ENCODE data around the gene SLC6A11. TPM values are rescaled to one million over a fixed set of nuclear protein-coding genes. Genes with fewer than 3 reads are reported as not detected.

SLC6A11 gene
- total and polyA plus RNA-seq, 2 of the 13 experiments (the other 11 are each of a cell fraction or from before 2014, with no cell fraction given): 17.9 to 34.5 TPM

GRCh38 chr3:10980312-10980711, 164.3 kb downstream of the SLC6A11 start (continued):
- TF ChIP-seq PAXIP1 (CRISPR knock-in tag; conservative IDR thresholded peaks at IDR 0.05): no peak

GRCh38 chr3:10981031-10981430, 165.0 kb downstream of the SLC6A11 start:
- Histone ChIP-seq H3K27ac (ENCODE audit: extremely low read length, insufficient read depth, low read length) (no peak overlapping the region), H3K27me3 (ENCODE audit: control insufficient read depth in 1 of 2, insufficient read depth in 2 of 2, low read length in 2 of 2) (0 out of 5 replicates have a peak, but pooled peaks cover 0 to 3% of the 10 kb centered on the region in 2 experiments), H2AFZ (ENCODE audit: low read length) (no peak overlapping the region), H3K4me1 (ENCODE audit: insufficient read depth, low read length) (peaks cover 37% of the 10 kb centered on the region), H3K79me2 (ENCODE audit: insufficient read depth, low read length) (no peaks in the 10 kb centered on the region), H3K36me3 (replicated peaks in 1 of 2; ENCODE audit: control insufficient read depth in 1 of 2, insufficient read depth in 2 of 2, low read length in 2 of 2) (no peaks in the 10 kb centered on the region), H3K9me3 (ENCODE audit: low read length) (no peaks in the 10 kb centered on the region), H3K9ac (ENCODE audit: insufficient read depth, low read depth, low read length) (no peak overlapping the region), H3K4me3 (replicated peaks in 1 of 3; ENCODE audit: insufficient read depth in 1 of 3, low read depth in 2 of 3, low read length in 3 of 3) (no peak overlapping the region), H4K20me1 (ENCODE audit: insufficient read depth, low read length) (no peaks in the 10 kb centered on the region), H3K4me2 (ENCODE audit: low read depth, low read length) (no peak overlapping the region)
- BruUV-seq (replicated peaks): no TSS peak
- intact Hi-C loops (cut with micrococcal nuclease; ENCODE audit: unreplicated experiment): no loop called here
- in situ Hi-C loops (cut with HindIII; ENCODE audit: extremely low pct_ligation_motif_present, low pct_unique_long_range_greater_than_20kb): no loop called here
- ATAC-seq (no peak), DNase-seq (ENCODE audit: low spot score) (no peak), FAIRE-seq (no peak)
- 0% methylated on average over 3 of the region's 3 CpGs for WGBS (ENCODE audit: low lambda C conversion rate)
- POLR2A ChIA-PET: no interaction called here
- CTCF ChIA-PET (ENCODE audit: low intra/inter-chr PET ratio, low total read pairs): no interaction called here
- TF ChIP-seq ZBTB38 (CRISPR knock-in tag; IDR thresholded peaks at IDR 0.05): no peak
- TF ChIP-seq PBX3 (CRISPR knock-in tag; IDR thresholded peaks at IDR 0.05; ENCODE audit: borderline replicate concordance): no peak
- no peak for TF ChIP-seq PHF8 (CRISPR knock-in tag; IDR thresholded peaks at IDR 0.05)
- no peak for TF ChIP-seq NFKB2 (CRISPR knock-in tag; IDR thresholded peaks at IDR 0.05; ENCODE audit: borderline replicate concordance)
- TF ChIP-seq, protein P1, sequence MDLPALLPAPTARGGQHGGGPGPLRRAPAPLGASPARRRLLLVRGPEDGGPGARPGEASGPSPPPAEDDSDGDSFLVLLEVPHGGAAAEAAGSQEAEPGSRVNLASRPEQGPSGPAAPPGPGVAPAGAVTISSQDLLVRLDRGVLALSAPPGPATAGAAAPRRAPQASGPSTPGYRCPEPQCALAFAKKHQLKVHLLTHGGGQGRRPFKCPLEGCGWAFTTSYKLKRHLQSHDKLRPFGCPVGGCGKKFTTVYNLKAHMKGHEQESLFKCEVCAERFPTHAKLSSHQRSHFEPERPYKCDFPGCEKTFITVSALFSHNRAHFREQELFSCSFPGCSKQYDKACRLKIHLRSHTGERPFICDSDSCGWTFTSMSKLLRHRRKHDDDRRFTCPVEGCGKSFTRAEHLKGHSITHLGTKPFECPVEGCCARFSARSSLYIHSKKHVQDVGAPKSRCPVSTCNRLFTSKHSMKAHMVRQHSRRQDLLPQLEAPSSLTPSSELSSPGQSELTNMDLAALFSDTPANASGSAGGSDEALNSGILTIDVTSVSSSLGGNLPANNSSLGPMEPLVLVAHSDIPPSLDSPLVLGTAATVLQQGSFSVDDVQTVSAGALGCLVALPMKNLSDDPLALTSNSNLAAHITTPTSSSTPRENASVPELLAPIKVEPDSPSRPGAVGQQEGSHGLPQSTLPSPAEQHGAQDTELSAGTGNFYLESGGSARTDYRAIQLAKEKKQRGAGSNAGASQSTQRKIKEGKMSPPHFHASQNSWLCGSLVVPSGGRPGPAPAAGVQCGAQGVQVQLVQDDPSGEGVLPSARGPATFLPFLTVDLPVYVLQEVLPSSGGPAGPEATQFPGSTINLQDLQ (CRISPR knock-in tag; IDR thresholded peaks at IDR 0.05): no peak
- no peak for TF ChIP-seq EP300 (IDR thresholded peaks at IDR 0.05; ENCODE audit: low read depth in 2 of 2, low read length in 2 of 2)
- no peak for TF ChIP-seq EP300 (CRISPR knock-in tag; IDR thresholded peaks at IDR 0.05; ENCODE audit: borderline replicate concordance)
- TF ChIP-seq, protein P2, sequence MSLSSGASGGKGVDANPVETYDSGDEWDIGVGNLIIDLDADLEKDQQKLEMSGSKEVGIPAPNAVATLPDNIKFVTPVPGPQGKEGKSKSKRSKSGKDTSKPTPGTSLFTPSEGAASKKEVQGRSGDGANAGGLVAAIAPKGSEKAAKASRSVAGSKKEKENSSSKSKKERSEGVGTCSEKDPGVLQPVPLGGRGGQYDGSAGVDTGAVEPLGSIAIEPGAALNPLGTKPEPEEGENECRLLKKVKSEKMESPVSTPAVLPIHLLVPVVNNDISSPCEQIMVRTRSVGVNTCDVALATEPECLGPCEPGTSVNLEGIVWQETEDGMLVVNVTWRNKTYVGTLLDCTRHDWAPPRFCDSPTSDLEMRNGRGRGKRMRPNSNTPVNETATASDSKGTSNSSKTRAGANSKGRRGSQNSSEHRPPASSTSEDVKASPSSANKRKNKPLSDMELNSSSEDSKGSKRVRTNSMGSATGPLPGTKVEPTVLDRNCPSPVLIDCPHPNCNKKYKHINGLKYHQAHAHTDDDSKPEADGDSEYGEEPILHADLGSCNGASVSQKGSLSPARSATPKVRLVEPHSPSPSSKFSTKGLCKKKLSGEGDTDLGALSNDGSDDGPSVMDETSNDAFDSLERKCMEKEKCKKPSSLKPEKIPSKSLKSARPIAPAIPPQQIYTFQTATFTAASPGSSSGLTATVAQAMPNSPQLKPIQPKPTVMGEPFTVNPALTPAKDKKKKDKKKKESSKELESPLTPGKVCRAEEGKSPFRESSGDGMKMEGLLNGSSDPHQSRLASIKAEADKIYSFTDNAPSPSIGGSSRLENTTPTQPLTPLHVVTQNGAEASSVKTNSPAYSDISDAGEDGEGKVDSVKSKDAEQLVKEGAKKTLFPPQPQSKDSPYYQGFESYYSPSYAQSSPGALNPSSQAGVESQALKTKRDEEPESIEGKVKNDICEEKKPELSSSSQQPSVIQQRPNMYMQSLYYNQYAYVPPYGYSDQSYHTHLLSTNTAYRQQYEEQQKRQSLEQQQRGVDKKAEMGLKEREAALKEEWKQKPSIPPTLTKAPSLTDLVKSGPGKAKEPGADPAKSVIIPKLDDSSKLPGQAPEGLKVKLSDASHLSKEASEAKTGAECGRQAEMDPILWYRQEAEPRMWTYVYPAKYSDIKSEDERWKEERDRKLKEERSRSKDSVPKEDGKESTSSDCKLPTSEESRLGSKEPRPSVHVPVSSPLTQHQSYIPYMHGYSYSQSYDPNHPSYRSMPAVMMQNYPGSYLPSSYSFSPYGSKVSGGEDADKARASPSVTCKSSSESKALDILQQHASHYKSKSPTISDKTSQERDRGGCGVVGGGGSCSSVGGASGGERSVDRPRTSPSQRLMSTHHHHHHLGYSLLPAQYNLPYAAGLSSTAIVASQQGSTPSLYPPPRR (CRISPR knock-in tag; IDR thresholded peaks at IDR 0.05; ENCODE audit: borderline replicate concordance): no peak
- no peak for TF ChIP-seq ONECUT2 (CRISPR knock-in tag; IDR thresholded peaks at IDR 0.05)
- no peak for TF ChIP-seq ZNF24 (IDR thresholded peaks at IDR 0.05)

Measured in HepG2 (cell line).